ENCODE measurements around the gene DNAH3.
"Not testable (repeated sequence)": the region's sequence is repeated elsewhere in the genome, so short reads cannot be mapped to it uniquely, and the experiment has no call there.

DNA sequence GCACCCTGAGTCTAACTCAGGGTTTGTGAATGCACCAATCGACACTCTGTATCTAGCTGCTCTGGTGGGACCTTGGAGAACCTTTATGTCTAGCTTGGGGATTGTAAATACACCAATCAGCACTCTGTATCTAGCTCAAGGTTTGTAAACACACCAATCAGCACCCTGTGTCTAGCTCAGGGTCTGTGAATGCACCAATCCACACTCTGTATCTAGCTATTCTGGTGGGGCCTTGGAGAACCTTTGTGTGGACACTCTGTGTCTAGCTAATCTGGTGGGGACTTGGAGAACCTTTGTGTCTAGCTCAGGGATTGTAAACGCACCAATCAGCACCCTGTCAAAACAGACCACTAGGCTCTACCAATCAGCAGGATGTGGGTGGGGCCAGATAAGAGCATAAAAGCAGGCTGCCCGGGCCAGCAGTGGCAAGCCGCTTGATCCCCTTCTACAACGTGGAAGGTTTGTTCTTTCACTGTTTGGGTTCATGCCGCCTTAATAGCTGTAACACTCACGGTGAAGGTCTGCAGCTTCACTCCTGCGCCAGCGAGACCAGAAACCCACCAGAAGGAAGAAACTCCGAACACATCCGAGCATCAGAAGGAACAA lies 2.6 kb upstream of the DNAH3 start:
- TF ChIP-seq EZH2phosphoT487 (IDR thresholded peaks at IDR 0.05; ENCODE audit: insufficient read depth, low read depth); EZH2 (IDR thresholded peaks at IDR 0.05; ENCODE audit: insufficient read depth, poor library complexity, severe bottlenecking): not testable (repeated sequence)

Data from GM23248 (cell line).